AG20443 (cell line): ENCODE measurements around the gene ABI2.

Experiments
- DNase-seq: peaks from one replicate; pipeline ENCODE4 v3.0.0; 2012; ENCODE audit warnings: low spot score, mixed read lengths

Gene ABI2

DNA sequence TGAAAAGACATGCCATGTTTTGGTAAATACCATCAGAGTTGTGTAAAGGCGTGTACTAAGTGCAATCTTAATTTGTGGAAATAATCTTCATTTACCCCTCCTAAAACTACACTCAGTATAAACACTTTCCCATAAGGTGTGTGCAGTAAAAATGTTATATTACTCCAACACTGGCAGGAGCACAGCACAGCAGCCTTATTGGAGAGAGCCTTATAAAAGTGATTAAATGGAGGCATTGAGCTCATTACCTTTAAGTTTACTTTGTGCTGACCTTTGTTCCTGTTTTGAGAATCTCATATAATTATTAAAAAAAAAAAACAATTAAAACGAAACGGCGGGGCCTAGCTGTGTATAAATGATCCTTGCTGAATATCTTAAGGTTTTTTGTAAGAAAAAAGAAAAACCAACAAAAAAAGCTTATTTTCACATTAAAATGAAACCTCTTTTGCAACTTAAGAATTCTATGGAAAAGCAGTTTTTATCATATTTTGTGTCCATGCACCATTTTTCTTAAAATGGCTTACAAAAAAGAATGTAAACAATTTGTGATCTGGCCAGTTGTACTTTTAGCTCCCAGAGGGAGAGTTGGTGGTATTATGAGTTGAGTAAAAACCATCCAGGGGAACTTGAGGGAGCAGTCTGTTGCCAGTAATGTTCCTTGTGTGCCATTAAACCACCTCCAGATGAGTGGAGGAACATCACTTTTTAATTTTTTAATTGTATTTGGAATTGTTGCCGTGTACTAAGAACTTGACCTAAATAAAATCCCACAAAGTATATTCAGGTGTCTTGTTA, 103.4 kb downstream of the ABI2 start:
- no peak for DNase-seq

- DNase-seq, result no peak
Observed at GRCh38 chr2:203432811-203433210, 104.6 kb downstream of the ABI2 start.

DNA sequence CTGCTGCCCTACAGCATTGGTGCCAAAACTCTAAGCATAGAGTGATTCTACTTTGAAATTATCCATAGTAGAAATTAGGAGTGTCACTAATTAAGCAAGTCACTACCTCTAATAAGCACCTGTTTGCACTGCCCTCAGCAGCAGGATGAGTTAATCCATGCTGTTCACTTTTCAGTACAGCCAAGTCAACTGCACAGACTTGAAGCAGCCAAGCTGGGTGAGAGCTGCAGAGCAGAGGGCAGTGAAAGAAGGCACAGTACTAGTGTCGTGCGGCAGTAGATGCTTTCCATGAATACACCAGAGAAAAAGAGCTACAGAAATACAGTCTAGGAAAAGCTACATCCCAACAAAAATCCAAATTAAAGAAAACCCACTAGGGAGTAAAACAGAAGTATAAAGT, 108.3 kb downstream of the ABI2 start:
- no peak for DNase-seq

- DNase-seq, result no peak
Observed at GRCh38 chr2:203437511-203437910, 109.3 kb downstream of the ABI2 start.

DNA sequence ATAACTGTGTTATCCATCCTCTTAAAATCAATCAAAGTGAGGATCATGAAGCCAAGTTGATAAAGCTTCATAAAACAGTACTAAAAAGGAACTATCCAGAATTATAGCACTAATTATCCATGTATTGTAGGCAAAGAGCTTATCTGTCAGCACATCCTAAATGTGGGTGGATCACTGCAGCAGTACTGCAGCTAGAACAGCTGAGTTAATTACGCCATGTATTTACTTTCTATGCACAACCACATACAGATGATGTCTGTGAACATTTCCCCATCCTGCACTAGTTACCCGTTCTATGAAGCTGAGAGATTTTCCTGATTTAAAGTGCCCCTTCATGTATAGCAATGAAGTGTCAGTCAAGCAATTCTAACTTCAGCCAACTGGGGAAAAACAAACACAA, 110.3 kb downstream of the ABI2 start:
- no peak for DNase-seq

GRCh38 chr2:203440671-203441070, 112.5 kb downstream of the ABI2 start:
- no peak for DNase-seq

DNA sequence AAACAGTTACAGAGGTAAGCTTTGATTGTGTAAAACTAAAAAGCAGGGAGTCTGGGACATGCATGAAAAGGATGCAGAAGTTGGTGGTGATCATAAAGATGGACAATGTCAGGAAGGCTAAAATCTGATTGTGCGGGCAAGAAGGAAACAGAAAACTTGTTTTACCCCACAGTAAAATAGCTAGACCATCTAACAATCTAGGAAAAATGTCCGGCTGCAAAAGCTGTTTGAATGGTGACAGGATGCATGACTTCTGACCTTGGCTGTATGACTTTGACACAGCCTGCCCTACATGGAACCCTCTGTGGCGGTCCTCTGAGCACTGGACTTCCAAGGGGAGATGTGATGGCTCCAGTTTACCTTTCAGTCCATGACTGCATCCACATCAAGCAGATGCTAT, 113.3 kb downstream of the ABI2 start:
- no peak for DNase-seq

DNA sequence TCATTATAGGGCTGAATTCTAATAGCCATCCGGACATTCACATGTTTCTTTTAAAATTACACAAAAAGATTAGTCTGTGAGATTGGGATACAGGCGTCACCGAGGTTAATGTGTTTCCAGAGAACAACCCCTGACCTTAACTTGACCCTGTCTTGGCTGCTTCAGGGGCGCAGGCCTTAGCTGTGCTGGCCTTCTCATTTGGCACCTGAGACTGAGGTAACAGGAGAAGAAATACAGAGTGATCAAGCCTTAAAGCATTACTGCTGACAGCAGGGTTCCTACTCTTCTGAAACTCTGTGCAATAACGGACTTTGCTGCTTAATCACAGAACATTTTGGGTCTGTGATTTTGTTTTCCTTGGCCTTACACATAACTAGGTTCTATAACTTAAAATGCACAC, 114.3 kb downstream of the ABI2 start:
- DNase-seq, result no peak

DNA sequence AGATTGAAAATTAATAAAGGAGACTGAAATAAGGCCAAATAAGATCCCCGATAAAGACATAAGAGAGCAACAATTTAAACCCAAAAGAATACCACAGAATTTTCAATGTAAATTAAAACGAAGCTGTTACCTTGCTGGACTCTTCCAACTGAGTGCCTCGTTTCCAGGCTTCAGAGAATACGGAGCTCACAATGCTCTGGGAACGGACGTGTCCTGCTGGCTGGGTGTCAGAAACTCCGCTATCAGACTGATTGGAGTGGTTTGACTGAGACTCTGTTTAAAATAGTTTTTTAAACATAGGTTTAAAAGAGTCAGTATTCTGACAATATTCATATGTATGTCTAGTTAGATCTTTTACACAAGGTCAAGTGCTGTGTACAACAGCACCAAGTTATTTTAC, 116.5 kb downstream of the ABI2 start:
- no peak for DNase-seq

DNA sequence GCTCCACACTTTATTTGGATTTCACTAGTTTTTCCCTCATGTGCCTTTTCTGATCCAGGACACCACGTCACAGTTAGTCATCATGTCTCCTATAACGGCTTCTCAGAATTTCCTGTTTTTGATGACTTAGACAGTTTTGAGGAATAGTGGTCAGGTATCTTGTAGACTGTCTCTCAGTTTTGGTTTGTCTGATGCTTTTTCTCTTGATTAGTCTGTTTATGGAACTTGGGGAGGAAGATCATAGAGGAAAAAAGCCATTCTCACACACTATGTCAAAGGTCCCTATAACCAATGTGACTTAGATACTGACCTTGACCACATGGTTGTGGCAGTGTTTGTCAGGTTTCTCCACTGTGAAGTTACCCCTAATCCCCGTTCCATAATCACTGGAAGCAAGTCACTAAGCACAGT, 117.9 kb downstream of the ABI2 start:
- DNase-seq, result no peak

DNA sequence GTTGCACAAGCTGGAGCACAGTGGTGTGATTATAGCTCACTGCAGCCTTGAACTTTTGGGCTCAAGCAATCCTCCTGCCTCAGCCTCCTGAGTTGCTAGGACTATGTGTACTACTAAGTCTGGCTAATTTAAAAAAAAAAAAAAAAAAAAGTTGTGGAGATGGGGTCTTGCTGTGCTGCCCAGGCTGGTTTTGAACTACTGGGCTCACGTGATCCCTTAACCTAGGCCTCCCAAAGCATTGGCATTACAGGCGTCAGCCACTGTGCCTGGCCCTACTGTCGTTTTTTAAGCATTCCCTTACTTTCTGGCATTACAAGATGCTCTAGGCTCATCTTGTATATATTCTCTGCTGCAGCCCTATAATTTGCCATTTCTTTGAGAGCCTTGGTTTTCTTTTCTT, 118.6 kb downstream of the ABI2 start:
- no peak for DNase-seq

- no peak for DNase-seq
Observed at GRCh38 chr2:203450561-203450960, 122.4 kb downstream of the ABI2 start.

DNA sequence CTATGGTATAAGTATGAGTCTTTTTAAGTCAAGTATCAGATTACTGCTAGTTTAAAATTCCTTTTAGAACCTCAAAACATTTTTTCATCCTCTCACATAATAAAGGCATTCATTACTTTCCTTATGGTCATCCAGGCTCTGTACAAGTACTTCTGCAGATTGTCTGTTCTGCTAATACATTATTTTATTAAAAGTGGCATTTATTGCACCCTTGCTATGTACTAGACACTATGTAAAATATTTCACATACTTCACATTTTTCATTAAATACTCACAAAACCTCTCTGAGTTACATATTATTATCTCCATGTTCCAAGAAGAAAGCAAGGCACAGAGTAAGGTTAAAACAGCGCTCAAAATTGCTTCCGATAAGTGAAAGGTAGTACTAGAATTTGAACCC, 122.8 kb downstream of the ABI2 start:
- no peak for DNase-seq

DNA sequence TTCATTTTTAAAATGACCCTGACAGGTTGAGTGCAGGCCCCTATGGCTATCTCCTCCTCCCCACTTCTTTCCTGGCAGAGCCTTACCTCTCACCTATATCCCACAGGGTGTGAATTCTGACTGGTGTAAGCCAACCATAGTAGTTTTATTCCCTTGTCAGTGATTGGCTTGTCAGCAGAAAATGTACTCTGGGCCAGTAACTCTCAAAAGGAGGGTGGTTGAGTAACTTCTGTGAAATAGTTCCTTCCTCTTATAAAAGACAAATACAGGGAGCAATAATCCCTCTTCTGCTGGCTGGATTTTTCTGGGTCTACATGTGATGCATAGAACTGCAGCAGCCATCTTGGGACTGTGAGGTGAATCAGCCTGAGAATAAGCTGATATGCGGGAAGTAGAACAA, 123.5 kb downstream of the ABI2 start:
- DNase-seq, result no peak

DNA sequence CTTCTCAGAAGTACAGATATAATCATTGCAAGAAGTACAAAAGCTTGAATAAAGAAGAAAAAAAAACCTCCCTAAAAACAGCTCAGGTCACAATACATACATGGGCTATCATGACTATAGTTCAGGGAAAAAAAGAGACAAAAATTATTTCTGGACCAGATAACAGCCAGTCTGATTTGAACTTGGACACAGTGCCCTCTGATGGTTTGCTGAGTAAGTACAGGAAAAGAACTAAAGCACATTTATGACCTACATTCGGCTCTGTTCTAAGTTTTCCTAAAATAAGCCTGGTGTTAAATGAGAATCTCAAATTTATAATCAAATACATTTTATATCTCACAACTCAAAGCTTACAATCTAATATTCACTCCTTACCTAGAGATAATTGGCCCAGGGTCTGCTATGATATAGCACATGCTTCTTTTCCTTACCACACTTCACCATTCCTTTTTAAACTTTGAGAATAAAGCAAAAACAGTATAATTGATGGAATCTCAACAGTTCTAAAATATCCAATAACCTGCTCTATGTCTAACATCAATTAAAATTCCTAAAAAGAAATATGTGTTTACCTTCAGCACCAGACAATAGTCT, 125.8 kb downstream of the ABI2 start:
- peak; percentile 61 for DNase-seq

GRCh38 chr2:203455209-203455608, 127.0 kb downstream of the ABI2 start:
- no peak for DNase-seq

GRCh38 chr2:203461746-203462145, 133.6 kb downstream of the ABI2 start:
- no peak for DNase-seq

DNA sequence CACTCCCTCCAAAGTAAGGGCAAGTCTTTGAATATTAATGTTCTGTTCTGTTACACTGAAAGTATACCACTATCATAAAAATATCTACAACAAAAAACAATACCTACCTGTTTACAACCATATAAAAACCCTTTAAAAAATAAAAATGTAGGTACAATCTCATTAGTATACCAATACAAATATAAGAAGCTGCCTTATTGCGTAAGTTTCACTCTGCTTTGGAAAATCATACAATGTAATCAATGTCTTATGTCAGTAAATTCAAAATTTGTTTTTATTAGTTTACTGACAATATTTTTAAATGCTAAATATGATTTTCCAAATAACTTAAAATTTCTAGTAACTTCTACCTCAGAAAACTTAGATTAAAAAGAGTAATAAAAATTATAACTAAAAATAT, 134.1 kb downstream of the ABI2 start:
- no peak for DNase-seq

GRCh38 chr2:203463266-203463678, 135.1 kb downstream of the ABI2 start:
- DNase-seq, result no peak

- no peak for DNase-seq
Observed at GRCh38 chr2:203469546-203469945, 141.4 kb downstream of the ABI2 start.

- peak; percentile 30 for DNase-seq
Observed at GRCh38 chr2:203470371-203470770, 142.2 kb downstream of the ABI2 start.

DNA sequence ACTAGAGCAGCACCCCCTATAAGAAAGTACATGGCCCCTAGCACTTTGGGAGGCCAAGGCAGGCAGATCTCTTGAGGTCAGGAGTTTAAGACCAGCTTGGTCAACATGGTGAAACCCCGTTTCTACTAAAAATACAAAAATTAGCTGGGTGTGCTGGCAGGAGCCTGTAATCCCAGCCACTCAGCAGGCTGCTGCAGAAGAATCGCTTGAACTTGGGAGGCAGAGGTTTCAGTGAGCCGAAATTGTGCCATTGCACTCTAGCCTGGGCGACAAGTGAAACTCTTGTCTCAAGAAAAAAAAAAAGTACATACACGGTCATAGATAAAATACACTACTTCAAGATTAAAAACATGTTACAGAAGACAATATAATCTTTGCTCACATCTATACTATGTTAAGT, 143.1 kb downstream of the ABI2 start:
- no peak for DNase-seq

DNA sequence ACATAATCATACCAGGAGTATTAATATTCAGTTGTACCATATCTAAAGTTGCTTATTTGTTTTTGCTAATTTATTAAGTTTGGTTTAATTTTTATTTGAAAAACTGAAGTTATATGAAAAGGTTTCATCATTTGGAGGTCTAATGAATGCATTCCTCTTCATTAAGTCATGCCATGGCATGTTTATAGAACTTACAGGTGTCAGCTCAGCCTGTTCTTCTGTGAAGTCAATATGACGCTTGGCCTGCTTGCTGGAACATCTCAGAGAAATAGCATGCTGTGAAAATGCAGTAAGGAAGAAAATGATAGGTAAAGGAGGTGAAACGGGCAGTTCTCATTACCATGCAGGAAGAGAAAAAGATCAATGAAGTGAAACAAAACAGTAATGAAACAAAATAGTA, 148.7 kb downstream of the ABI2 start:
- no peak for DNase-seq

- DNase-seq, result no peak
Observed at GRCh38 chr2:203480623-203481022, 152.4 kb downstream of the ABI2 start.
